Stimulated activated CD4-positive, alpha-beta T cell treated with anti-CD3 and anti-CD28 coated beads, TNF-alpha, amount 100 ng/mL, for 24 hours (primary cell): ENCODE measurements around the gene KRTAP10-1.
"Not testable (repeated sequence)": the region's sequence is repeated elsewhere in the genome, so short reads cannot be mapped to it uniquely, and the experiment has no call there.

Experiments
- DNase-seq, 3 experiments: peaks; one replicate each; pipeline ENCODE4 v3.0.0-alpha.2; 2020; ENCODE audit warnings: low read depth in 3 of 3

The KRTAP10-1 gene

GRCh38 chr21:44539991-44540666 is at the start of gene KRTAP10-1:
KRTAP10-1 (minus strand) TSS chr21:44540195; CDS start chr21:44540150, 45 bp downstream.
- DNase-seq: no peak

GRCh38 chr21:44589094-44589493 is 49.1 kb upstream of the KRTAP10-1 start:
- no peak for DNase-seq

GRCh38 chr21:44585892-44586291 is 45.9 kb upstream of the KRTAP10-1 start:
- DNase-seq: no peak

GRCh38 chr21:44583800-44584147 is 43.8 kb upstream of the KRTAP10-1 start:
- peak in 2 of 3 experiments; percentile 5 to 22 for DNase-seq

GRCh38 chr21:44583089-44583799 is 43.2 kb upstream of the KRTAP10-1 start:
- DNase-seq: no peak

- DNase-seq: no peak
Observed at GRCh38 chr21:44582055-44582454, 42.1 kb upstream of the KRTAP10-1 start.

- DNase-seq: no peak
Observed at GRCh38 chr21:44581158-44581557, 41.2 kb upstream of the KRTAP10-1 start.

GRCh38 chr21:44580231-44580821 is 40.3 kb upstream of the KRTAP10-1 start, which contains the start of gene KRTAP10-5:
KRTAP10-5 (minus strand) TSS chr21:44580604; CDS start chr21:44580578, 26 bp downstream.
- not testable (repeated sequence) for DNase-seq

- no peak for DNase-seq
Observed at GRCh38 chr21:44579833-44580144, 39.8 kb upstream of the KRTAP10-1 start.

- DNase-seq: no peak
Observed at GRCh38 chr21:44579056-44579832, 39.2 kb upstream of the KRTAP10-1 start.

GRCh38 chr21:44578371-44579055 is 38.5 kb upstream of the KRTAP10-1 start:
- no peak for DNase-seq

- no peak for DNase-seq
Observed at GRCh38 chr21:44576025-44576420, 36.0 kb upstream of the KRTAP10-1 start.

GRCh38 chr21:44575307-44576024 is 35.5 kb upstream of the KRTAP10-1 start:
- no peak for DNase-seq

- no peak for DNase-seq
Observed at GRCh38 chr21:44574457-44575306, 34.7 kb upstream of the KRTAP10-1 start.

GRCh38 chr21:44573630-44574456 is 33.8 kb upstream of the KRTAP10-1 start, which contains the start of gene KRTAP10-4:
KRTAP10-4 (plus strand) TSS chr21:44573729; CDS start chr21:44573759, 30 bp downstream.
- not testable (repeated sequence) for DNase-seq

- DNase-seq: no peak
Observed at GRCh38 chr21:44572959-44573583, 33.1 kb upstream of the KRTAP10-1 start.

GRCh38 chr21:44571844-44572782 is 32.1 kb upstream of the KRTAP10-1 start:
- no peak for DNase-seq
